IMR-90 (cell line): ENCODE measurements around the gene FKRP.

Source experiments
- BHLHE40 ChIP-seq: fragments of 150-350 bp; IDR thresholded peaks from 2 replicates; pipeline ENCODE4 v1.6.1; 2016; ENCODE audit warnings: mild to moderate bottlenecking, low read depth, low read length
- CTCF ChIP-seq: conservative IDR thresholded peaks from 2 replicates; pipeline ENCODE4 v1.5.1; 2012; ENCODE audit warnings: mild to moderate bottlenecking, low read depth, low read length, improper control_type of control experiment
- NFE2L2 ChIP-seq: fragments of 150-350 bp; IDR thresholded peaks from 2 replicates; pipeline ENCODE4 v1.6.1; 2016; ENCODE audit warnings: low read depth, mild to moderate bottlenecking, low read length
- POLR2A ChIP-seq: IDR thresholded peaks from 2 replicates; pipeline ENCODE4 v1.6.1; 2012; ENCODE audit warnings: mild to moderate bottlenecking, low read depth, low read length
- RCOR1 ChIP-seq: IDR thresholded peaks from 2 replicates; pipeline ENCODE4 v1.6.1; 2012; ENCODE audit warnings: mild to moderate bottlenecking, low read length, improper control_type of control experiment; ENCODE audit not compliant: insufficient replicate concordance
- USF2 ChIP-seq: fragments of 150-350 bp; IDR thresholded peaks from 2 replicates; pipeline ENCODE4 v1.6.1; 2017; ENCODE audit warnings: mild to moderate bottlenecking, antibody characterized with exemption, low read length, low read depth

DNA sequence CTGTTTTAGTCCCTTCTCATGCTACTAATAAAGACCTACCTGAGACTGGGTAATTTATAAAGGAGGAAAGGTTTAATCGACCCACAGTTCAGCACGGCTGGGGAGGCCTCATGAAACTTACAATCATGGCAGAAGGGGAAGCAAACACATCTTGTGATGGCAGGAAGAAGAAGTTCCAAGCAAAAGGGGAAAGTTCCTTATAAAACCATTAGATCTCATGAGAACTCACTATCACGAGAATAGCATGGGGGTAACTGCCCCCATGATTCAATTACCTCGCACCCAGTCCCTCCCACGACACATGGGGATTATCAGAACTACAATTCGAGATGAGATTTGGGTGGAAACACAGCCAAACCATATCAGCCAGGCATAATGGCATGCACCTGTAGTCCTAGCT, 13.3 kb downstream of the FKRP start:
- no peak for TF ChIP-seq RCOR1
- no peak for TF ChIP-seq CTCF
- no peak for TF ChIP-seq POLR2A
- no peak for TF ChIP-seq BHLHE40
- TF ChIP-seq NFE2L2, result no peak
- TF ChIP-seq USF2, result no peak
